HEK293 (cell line): Measurements from ENCODE around the gene PCDHA13.

Experiments
- CTCF ChIA-PET: fragments of 350-600 bp; formaldehyde crosslinking; extraction: SDS; loops from one replicate; lab custom pipeline; 2021; ENCODE audit warnings: antibody characterized with exemption; lab: Yijun Ruan, JAX
- POLR2A ChIA-PET: fragments of 300-600 bp; formaldehyde crosslinking; extraction: SDS; loops from one replicate; lab custom pipeline; 2020; ENCODE audit warnings: antibody characterized with exemption, inconsistent platforms; lab: Yijun Ruan, JAX
- H3K27ac ChIP-seq: fragments of 200-500 bp; sonication (Bioruptor generic); 2 replicates; pipeline ENCODE4 v1.5.1; 2014; ENCODE audit warnings: low read depth, low read length, control low read depth, inconsistent platforms; ENCODE audit errors: extremely low read depth
- H3K36me3 ChIP-seq, 2 experiments: fragments of 200-500 bp in 1 of 2; sonication (Bioruptor generic) in 1 of 2; 1 replicate in 1 of 2; 2 replicates in 1 of 2; pipeline ENCODE4 v1.5.1; 2014 to 2017; ENCODE audit warnings: inconsistent platforms in 2 of 2, low read length in 2 of 2; ENCODE audit not compliant: control insufficient read depth in 2 of 2, insufficient read depth in 1 of 2
- H3K4me1 ChIP-seq: fragments of 200-500 bp; sonication (Bioruptor generic); 2 replicates; pipeline ENCODE4 v1.5.1; 2014; ENCODE audit warnings: mild to moderate bottlenecking, low read length, inconsistent platforms; ENCODE audit not compliant: control insufficient read depth, insufficient read depth
- H3K4me3 ChIP-seq: 2 replicates; pipeline ENCODE4 v1.5.1; 2011; ENCODE audit warnings: low read depth, mild to moderate bottlenecking, control low read depth, low read length, moderate library complexity
- H3K9me3 ChIP-seq: fragments of 200-500 bp; sonication (Bioruptor generic); 2 replicates; pipeline ENCODE4 v1.5.1; 2014; ENCODE audit warnings: low read depth, low read length, inconsistent platforms; ENCODE audit not compliant: control insufficient read depth, insufficient read depth
- ZBTB20 ChIP-seq: fragments of 450-650 bp; formaldehyde crosslinking; IDR thresholded peaks from 2 replicates; pipeline ENCODE4 v1.5.1; 2016; ENCODE audit warnings: missing biosample characterization, missing genetic modification characterization
- ZBTB49 ChIP-seq: fragments of 450-650 bp; formaldehyde crosslinking; IDR thresholded peaks from 2 replicates; pipeline ENCODE4 v1.5.1; 2016; ENCODE audit warnings: missing biosample characterization, missing genetic modification characterization, low read depth
- ZFP37 ChIP-seq: fragments of 450-650 bp; formaldehyde crosslinking; IDR thresholded peaks from 2 replicates; pipeline ENCODE4 v1.5.1; 2016; ENCODE audit warnings: missing biosample characterization, missing genetic modification characterization
- ZNF114 ChIP-seq: fragments of 450-650 bp; formaldehyde crosslinking; IDR thresholded peaks from 2 replicates; pipeline ENCODE4 v1.5.0; 2017; ENCODE audit warnings: missing biosample characterization, missing genetic modification characterization
- ZNF16 ChIP-seq: fragments of 450-650 bp; formaldehyde crosslinking; IDR thresholded peaks from 2 replicates; pipeline ENCODE4 v1.5.1; 2016; ENCODE audit warnings: low read depth, missing biosample characterization, missing genetic modification characterization
- ZNF175 ChIP-seq: fragments of 450-650 bp; formaldehyde crosslinking; IDR thresholded peaks from 2 replicates; pipeline ENCODE4 v1.5.1; 2016; ENCODE audit warnings: missing biosample characterization, missing genetic modification characterization
- ZNF239 ChIP-seq: fragments of 450-650 bp; formaldehyde crosslinking; IDR thresholded peaks from 2 replicates; pipeline ENCODE4 v1.5.1; 2016; ENCODE audit warnings: missing biosample characterization, missing genetic modification characterization
- ZNF266 ChIP-seq: fragments of 450-650 bp; formaldehyde crosslinking; IDR thresholded peaks from 2 replicates; pipeline ENCODE4 v1.5.1; 2016; ENCODE audit warnings: missing biosample characterization, missing genetic modification characterization, low read depth
- ZNF292 ChIP-seq: fragments of 450-650 bp; formaldehyde crosslinking; IDR thresholded peaks from 2 replicates; pipeline ENCODE4 v1.5.1; 2016; ENCODE audit warnings: low read depth, missing biosample characterization, missing genetic modification characterization, borderline replicate concordance
- ZNF324 ChIP-seq: fragments of 450-650 bp; formaldehyde crosslinking; IDR thresholded peaks from 2 replicates; pipeline ENCODE4 v1.5.1; 2016; ENCODE audit warnings: missing biosample characterization, missing genetic modification characterization
- ZNF600 ChIP-seq: fragments of 450-650 bp; formaldehyde crosslinking; IDR thresholded peaks from 2 replicates; pipeline ENCODE4 v1.5.1; 2016; ENCODE audit warnings: missing biosample characterization, missing genetic modification characterization
- ZNF658 ChIP-seq: fragments of 450-650 bp; formaldehyde crosslinking; IDR thresholded peaks from 2 replicates; pipeline ENCODE4; 2016; ENCODE audit warnings: missing biosample characterization, missing genetic modification characterization
- ZNF660 ChIP-seq: fragments of 450-650 bp; IDR thresholded peaks from 2 replicates; pipeline ENCODE4 v1.5.1; 2018; ENCODE audit warnings: missing biosample characterization, mild to moderate bottlenecking, missing genetic modification characterization
- ZNF670 ChIP-seq: fragments of 450-650 bp; formaldehyde crosslinking; IDR thresholded peaks from 2 replicates; pipeline ENCODE4 v1.5.1; 2016; ENCODE audit warnings: missing biosample characterization, missing genetic modification characterization, low read depth
- ZNF830 ChIP-seq: fragments of 450-650 bp; IDR thresholded peaks from 2 replicates; pipeline ENCODE4 v1.5.0; 2018; ENCODE audit warnings: missing biosample characterization, missing genetic modification characterization, low read depth, mild to moderate bottlenecking, moderate library complexity
- ZSCAN5A ChIP-seq: fragments of 450-650 bp; formaldehyde crosslinking; IDR thresholded peaks from 2 replicates; pipeline ENCODE4 v1.5.1; 2016; ENCODE audit warnings: missing biosample characterization, missing genetic modification characterization
- TF ChIP-seq, protein P1 (sequence below): fragments of 450-650 bp; formaldehyde crosslinking; IDR thresholded peaks from 2 replicates; pipeline ENCODE4 v1.5.1; 2016; ENCODE audit warnings: missing biosample characterization, missing genetic modification characterization
- TF ChIP-seq, protein P2 (sequence below): fragments of 450-650 bp; formaldehyde crosslinking; IDR thresholded peaks from 2 replicates; pipeline ENCODE4 v1.5.1; 2016; ENCODE audit warnings: missing biosample characterization, missing genetic modification characterization
- TF ChIP-seq, protein P3 (sequence below): fragments of 450-650 bp; formaldehyde crosslinking; IDR thresholded peaks from 2 replicates; pipeline ENCODE4; 2016; ENCODE audit warnings: missing biosample characterization, missing genetic modification characterization
- TF ChIP-seq, protein P4 (sequence below): fragments of 450-650 bp; formaldehyde crosslinking; IDR thresholded peaks from 2 replicates; pipeline ENCODE4 v1.5.1; 2017; ENCODE audit warnings: missing biosample characterization, missing genetic modification characterization
- TF ChIP-seq, protein P5 (sequence below): fragments of 450-650 bp; formaldehyde crosslinking; IDR thresholded peaks from 2 replicates; pipeline ENCODE4 v1.5.1; 2016; ENCODE audit warnings: missing biosample characterization, missing genetic modification characterization

PCDHA13 gene

DNA sequence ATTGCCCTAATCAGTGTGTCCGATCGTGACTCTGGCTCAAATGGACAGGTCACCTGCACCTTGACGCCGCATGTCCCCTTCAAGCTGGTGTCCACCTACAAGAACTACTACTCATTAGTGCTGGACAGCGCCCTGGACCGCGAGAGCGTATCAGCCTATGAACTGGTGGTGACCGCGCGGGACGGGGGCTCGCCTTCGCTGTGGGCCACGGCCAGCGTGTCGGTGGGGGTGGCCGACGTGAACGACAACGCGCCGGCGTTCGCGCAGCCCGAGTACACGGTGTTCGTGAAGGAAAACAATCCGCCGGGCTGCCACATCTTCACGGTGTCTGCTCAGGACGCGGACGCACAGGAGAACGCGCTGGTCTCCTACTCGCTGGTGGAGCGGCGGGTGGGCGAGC is 1.4 kb downstream of the PCDHA13 start:
- no peaks in the 10 kb centered on the region for H3K9me3 ChIP-seq
- POLR2A ChIA-PET, result no interaction called here
- no peaks in the 10 kb centered on the region for H3K36me3 ChIP-seq
- no peak overlapping the region for H3K27ac ChIP-seq
- H3K4me1 ChIP-seq, result no peaks in the 10 kb centered on the region
- no peak overlapping the region for H3K4me3 ChIP-seq
- CTCF ChIA-PET, result interaction anchor here (0.6 to 5.1 kb wide), 12 partner anchors 10 to 207 kb away, joined by 3 to 81 read pairs (median 8); partner anchors contain the start of gene PCDHAC1
- TF ChIP-seq, protein P1, sequence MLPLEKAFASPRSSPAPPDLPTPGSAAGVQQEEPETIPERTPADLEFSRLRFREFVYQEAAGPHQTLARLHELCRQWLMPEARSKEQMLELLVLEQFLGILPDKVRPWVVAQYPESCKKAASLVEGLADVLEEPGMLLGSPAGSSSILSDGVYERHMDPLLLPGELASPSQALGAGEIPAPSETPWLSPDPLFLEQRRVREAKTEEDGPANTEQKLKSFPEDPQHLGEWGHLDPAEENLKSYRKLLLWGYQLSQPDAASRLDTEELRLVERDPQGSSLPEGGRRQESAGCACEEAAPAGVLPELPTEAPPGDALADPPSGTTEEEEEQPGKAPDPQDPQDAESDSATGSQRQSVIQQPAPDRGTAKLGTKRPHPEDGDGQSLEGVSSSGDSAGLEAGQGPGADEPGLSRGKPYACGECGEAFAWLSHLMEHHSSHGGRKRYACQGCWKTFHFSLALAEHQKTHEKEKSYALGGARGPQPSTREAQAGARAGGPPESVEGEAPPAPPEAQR (tag by site-specific recombination), result no peak
- TF ChIP-seq, protein P2, sequence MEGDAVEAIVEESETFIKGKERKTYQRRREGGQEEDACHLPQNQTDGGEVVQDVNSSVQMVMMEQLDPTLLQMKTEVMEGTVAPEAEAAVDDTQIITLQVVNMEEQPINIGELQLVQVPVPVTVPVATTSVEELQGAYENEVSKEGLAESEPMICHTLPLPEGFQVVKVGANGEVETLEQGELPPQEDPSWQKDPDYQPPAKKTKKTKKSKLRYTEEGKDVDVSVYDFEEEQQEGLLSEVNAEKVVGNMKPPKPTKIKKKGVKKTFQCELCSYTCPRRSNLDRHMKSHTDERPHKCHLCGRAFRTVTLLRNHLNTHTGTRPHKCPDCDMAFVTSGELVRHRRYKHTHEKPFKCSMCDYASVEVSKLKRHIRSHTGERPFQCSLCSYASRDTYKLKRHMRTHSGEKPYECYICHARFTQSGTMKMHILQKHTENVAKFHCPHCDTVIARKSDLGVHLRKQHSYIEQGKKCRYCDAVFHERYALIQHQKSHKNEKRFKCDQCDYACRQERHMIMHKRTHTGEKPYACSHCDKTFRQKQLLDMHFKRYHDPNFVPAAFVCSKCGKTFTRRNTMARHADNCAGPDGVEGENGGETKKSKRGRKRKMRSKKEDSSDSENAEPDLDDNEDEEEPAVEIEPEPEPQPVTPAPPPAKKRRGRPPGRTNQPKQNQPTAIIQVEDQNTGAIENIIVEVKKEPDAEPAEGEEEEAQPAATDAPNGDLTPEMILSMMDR (tag by site-specific recombination), result no peak
- TF ChIP-seq ZBTB49 (tag by site-specific recombination), result no peak
- TF ChIP-seq ZNF114 (tag by site-specific recombination), result no peak
- no peak for TF ChIP-seq ZFP37 (tag by site-specific recombination)
- TF ChIP-seq ZNF324, result no peak
- TF ChIP-seq, protein P3, sequence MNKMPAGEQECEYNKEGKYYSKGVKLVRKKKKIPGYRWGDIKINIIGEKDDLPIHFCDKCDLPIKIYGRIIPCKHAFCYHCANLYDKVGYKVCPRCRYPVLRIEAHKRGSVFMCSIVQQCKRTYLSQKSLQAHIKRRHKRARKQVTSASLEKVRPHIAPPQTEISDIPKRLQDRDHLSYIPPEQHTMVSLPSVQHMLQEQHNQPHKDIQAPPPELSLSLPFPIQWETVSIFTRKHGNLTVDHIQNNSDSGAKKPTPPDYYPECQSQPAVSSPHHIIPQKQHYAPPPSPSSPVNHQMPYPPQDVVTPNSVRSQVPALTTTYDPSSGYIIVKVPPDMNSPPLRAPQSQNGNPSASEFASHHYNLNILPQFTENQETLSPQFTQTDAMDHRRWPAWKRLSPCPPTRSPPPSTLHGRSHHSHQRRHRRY (tag by site-specific recombination), result no peak
- no peak for TF ChIP-seq ZNF658 (tag by site-specific recombination)
- TF ChIP-seq ZBTB20, result no peak
- no peak for TF ChIP-seq ZNF16 (tag by site-specific recombination)

DNA sequence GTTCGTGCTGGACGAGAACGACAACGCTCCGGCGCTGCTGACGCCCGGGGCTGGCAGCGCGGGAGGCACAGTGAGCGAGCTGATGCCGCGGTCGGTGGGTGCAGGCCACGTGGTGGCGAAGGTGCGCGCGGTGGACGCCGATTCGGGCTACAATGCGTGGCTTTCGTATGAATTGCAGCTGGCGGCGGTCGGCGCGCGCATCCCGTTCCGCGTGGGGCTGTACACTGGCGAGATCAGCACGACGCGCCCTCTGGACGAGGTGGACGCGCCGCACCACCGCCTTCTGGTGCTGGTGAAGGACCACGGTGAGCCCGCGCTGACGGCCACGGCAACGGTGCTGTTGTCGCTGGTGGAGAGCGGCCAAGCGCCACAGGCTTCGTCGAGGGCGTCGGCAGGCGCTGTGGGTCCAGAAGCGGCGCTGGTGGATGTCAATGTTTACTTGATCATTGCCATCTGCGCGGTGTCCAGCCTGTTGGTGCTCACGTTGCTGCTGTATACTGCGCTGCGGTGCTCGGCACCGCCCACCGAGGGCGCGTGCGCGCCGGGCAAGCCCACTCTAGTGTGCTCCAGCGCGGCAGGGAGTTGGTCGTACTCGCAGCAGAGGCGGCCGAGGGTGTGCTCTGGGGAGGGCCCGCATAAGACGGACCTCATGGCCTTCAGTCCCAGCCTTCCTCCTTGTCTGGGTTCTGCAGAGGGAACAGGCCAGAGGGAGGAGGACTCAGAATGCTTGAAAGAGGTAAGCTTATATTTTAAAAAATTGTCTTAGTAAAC is 2.2 kb downstream of the PCDHA13 start:
- ChIA-PET POLR2A (no interaction called here), CTCF (interaction anchor here (0.6 to 1.5 kb wide), 2 partner anchors 157 to 526 kb away, joined by 3 to 9 read pairs; no protein-coding TSS in a partner anchor)
- no peaks in the 10 kb centered on the region for H3K4me1 ChIP-seq
- no peak overlapping the region for H3K4me3 ChIP-seq
- H3K9me3 ChIP-seq, result no peaks in the 10 kb centered on the region
- no peaks in the 10 kb centered on the region for H3K36me3 ChIP-seq
- no peak overlapping the region for H3K27ac ChIP-seq
- TF ChIP-seq ZNF600 (tag by site-specific recombination), result no peak
- TF ChIP-seq, protein P4, sequence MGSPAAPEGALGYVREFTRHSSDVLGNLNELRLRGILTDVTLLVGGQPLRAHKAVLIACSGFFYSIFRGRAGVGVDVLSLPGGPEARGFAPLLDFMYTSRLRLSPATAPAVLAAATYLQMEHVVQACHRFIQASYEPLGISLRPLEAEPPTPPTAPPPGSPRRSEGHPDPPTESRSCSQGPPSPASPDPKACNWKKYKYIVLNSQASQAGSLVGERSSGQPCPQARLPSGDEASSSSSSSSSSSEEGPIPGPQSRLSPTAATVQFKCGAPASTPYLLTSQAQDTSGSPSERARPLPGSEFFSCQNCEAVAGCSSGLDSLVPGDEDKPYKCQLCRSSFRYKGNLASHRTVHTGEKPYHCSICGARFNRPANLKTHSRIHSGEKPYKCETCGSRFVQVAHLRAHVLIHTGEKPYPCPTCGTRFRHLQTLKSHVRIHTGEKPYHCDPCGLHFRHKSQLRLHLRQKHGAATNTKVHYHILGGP, result no peak
- no peak for TF ChIP-seq ZNF292 (tag by site-specific recombination)
- TF ChIP-seq, protein P3 (tag by site-specific recombination), result no peak
- no peak for TF ChIP-seq ZFP37 (tag by site-specific recombination)
- TF ChIP-seq, protein P5, sequence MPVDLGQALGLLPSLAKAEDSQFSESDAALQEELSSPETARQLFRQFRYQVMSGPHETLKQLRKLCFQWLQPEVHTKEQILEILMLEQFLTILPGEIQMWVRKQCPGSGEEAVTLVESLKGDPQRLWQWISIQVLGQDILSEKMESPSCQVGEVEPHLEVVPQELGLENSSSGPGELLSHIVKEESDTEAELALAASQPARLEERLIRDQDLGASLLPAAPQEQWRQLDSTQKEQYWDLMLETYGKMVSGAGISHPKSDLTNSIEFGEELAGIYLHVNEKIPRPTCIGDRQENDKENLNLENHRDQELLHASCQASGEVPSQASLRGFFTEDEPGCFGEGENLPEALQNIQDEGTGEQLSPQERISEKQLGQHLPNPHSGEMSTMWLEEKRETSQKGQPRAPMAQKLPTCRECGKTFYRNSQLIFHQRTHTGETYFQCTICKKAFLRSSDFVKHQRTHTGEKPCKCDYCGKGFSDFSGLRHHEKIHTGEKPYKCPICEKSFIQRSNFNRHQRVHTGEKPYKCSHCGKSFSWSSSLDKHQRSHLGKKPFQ, result no peak
- TF ChIP-seq ZNF239 (tag by site-specific recombination), result no peak
- no peak for TF ChIP-seq ZNF175 (tag by site-specific recombination)
- no peak for TF ChIP-seq ZNF830 (tag by site-specific recombination)
- TF ChIP-seq ZNF660 (tag by site-specific recombination), result no peak
- no peak for TF ChIP-seq ZNF658 (tag by site-specific recombination)
- no peak for TF ChIP-seq ZSCAN5A
- no peak for TF ChIP-seq ZNF266 (tag by site-specific recombination)
- TF ChIP-seq ZNF670 (tag by site-specific recombination), result no peak
